H1 (cell line): Measurements from ENCODE around the gene NANP. TPM values are rescaled to one million over a fixed set of nuclear protein-coding genes. Genes with fewer than 3 reads are reported as not detected.
A peak's percentile ranks its signal among the peaks of the same experiment; 100 is the strongest.

ENCODE experiments used
- BACH1 ChIP-seq: IDR thresholded peaks from 2 replicates; pipeline ENCODE4 v1.6.1; 2012; ENCODE audit warnings: low read length, improper control_type of control experiment
- CEBPB ChIP-seq: IDR thresholded peaks from 2 replicates; pipeline ENCODE4 v1.6.1; 2012; ENCODE audit warnings: low read depth, low read length
- CHD1 ChIP-seq: IDR thresholded peaks from 2 replicates; pipeline ENCODE4 v1.6.1; 2012; ENCODE audit warnings: low read depth, low read length, improper control_type of control experiment
- EGR1 ChIP-seq: IDR thresholded peaks from 2 replicates; pipeline ENCODE4 v1.6.1; 2011; ENCODE audit warnings: low read depth, low read length, borderline replicate concordance
- HDAC2 ChIP-seq, 2 experiments: fragments of 300-600 bp in 1 of 2; sonication (generic) in 1 of 2; IDR thresholded peaks; 2 replicates each; pipeline ENCODE4 v1.6.1; 2011 to 2012; ENCODE audit warnings: low read depth in 2 of 2, low read length in 2 of 2, mild to moderate bottlenecking in 2 of 2, moderate library complexity in 2 of 2, borderline replicate concordance in 1 of 2, inconsistent platforms in 1 of 2
- KDM5A ChIP-seq: fragments of 200-600 bp; IDR thresholded peaks from 2 replicates; pipeline ENCODE4 v1.7.1; 2012; ENCODE audit warnings: mild to moderate bottlenecking, low read length, inconsistent platforms, mixed read lengths
- POLR2A ChIP-seq, 2 experiments: IDR thresholded peaks; 1 replicate in 1 of 2; 2 replicates in 1 of 2; pipeline ENCODE4 v1.6.1; 2011; ENCODE audit warnings: low read depth in 2 of 2, low read length in 2 of 2, mild to moderate bottlenecking in 2 of 2; ENCODE audit errors: control extremely low read depth in 1 of 2
- POLR2AphosphoS5 ChIP-seq: IDR thresholded peaks from 2 replicates; pipeline ENCODE4 v1.6.1; 2011; ENCODE audit warnings: low read depth, low read length
- RXRA ChIP-seq: IDR thresholded peaks from 2 replicates; pipeline ENCODE4 v1.6.1; 2011; ENCODE audit warnings: low read depth, mild to moderate bottlenecking, low read length, moderate library complexity; ENCODE audit not compliant: insufficient read depth
- SIN3A ChIP-seq, 2 experiments: IDR thresholded peaks in 1 of 2; conservative IDR thresholded peaks in 1 of 2; 2 replicates each; pipeline ENCODE4 v1.6.1; 2011 to 2012; ENCODE audit warnings: low read length in 2 of 2, improper control_type of control experiment in 1 of 2, low read depth in 1 of 2, mild to moderate bottlenecking in 1 of 2
- SIRT6 ChIP-seq: IDR thresholded peaks from one replicate; pipeline ENCODE4 v1.7.1; 2012; ENCODE audit warnings: low read length, inconsistent platforms
- SRF ChIP-seq: IDR thresholded peaks from 2 replicates; pipeline ENCODE4 v1.6.1; 2011; ENCODE audit warnings: mild to moderate bottlenecking, low read depth, low read length, moderate library complexity
- SUZ12 ChIP-seq: fragments of 200-600 bp; sonication (generic); IDR thresholded peaks from 2 replicates; pipeline ENCODE4 v1.6.1; 2012; ENCODE audit warnings: mild to moderate bottlenecking, inconsistent platforms, low read length, moderate library complexity, mixed read lengths
- TCF12 ChIP-seq: IDR thresholded peaks from 2 replicates; pipeline ENCODE4 v1.6.1; 2011; ENCODE audit warnings: low read depth, mild to moderate bottlenecking, low read length
- polyA plus RNA-seq, 7 experiments: library from polyadenylated mRNA; depleted of rRNA in 3 of 7; stranded (reverse) in 5 of 7; unstranded in 2 of 7; fragments of >200 nt in 5 of 7; fragments of 200-250 nt in 2 of 7; gene quantifications; 1 replicate in 5 of 7; 2 replicates in 1 of 7; 4 replicates in 1 of 7; pipeline versions ENCODE4 v1.2.1 to v1.2.3, GENCODE V29; 2011 to 2013; ENCODE audit warnings: missing spikeins in 2 of 7, mixed read lengths in 2 of 7
- total RNA-seq: library from RNA; stranded (reverse); fragmentation: NEBNext Ultra II Directional; extraction: Animal tissue kit (Norgen Biotek cat#: 25700); gene quantifications from 2 replicates; pipeline ENCODE4 v1.2.1, GENCODE V29; 2021
- TF ChIP-seq, protein P1 (sequence below): IDR thresholded peaks from 2 replicates; pipeline ENCODE4 v1.6.1; 2011; ENCODE audit warnings: low read depth, mild to moderate bottlenecking, low read length; ENCODE audit not compliant: insufficient read depth

NANP gene
- total and polyA plus RNA-seq, 2 of the 8 experiments (the other 6 are each of a cell fraction or from before 2014, with no cell fraction given): 3.8 to 6.2 TPM

DNA sequence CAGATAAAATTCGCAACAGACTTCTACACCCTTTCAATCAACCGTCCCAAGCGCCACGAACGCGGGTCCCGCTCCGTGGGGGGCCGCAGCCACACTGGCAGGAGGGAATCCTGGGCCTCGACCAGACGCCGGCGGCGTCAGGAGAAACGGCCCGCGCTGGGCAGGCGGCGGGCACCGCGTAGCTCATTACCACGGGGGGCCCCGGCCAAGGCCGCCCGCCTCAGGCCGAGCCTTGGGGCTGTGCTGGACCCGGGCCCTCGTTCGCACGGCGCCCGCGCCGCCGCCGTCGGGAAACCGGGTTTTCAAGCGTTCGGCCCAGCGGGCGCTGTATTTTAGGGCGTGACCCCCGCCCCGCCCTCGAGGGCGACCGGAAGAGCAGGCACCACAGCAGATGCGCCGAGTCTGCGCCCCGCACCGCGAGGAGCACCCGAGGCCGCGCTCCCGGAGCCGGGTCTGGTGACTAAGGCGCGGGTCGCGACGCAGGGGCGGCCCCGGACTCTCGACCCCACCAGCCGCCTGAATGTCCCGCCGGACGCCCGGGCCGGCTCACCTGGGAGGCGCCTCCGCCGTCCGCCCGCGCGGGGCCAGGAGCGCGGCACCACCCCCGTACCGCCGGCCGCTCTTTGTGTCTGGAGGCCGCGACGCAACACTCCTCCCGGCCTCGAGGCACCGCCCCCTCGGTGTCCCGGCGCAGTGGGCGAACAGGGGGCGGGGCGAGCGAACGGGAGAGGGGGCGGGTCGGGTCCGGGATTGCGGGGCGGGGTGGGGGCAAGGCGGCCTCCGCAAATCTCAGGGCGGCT, 38.7 kb downstream of the NANP start, which contains the start of gene NINL (continued):
- TF ChIP-seq HDAC2 (IDR thresholded peaks at IDR 0.05; ENCODE audit: borderline replicate concordance in 1 of 2, low read depth in 2 of 2, low read length in 2 of 2) (0 out of 4 replicates have a peak, but pooled peaks of 1 of the 2 experiments have one; percentile 78), POLR2AphosphoS5 (peak; percentile 97), SIRT6 (no peak), TCF12 (no peak), SIN3A (conservative IDR thresholded peaks at IDR 0.05 in 1 of 2, IDR thresholded peaks at IDR 0.05 in 1 of 2; ENCODE audit: low read depth in 1 of 2, low read length in 2 of 2) (peak in 1 of 2 experiments; percentile 76; a peak in 2 of 4 replicates), EGR1 (peak; percentile 71; the same call in 1 of the 2 replicates), KDM5A (no peak), SRF (no peak), POLR2A (IDR thresholded peaks at IDR 0.05; ENCODE audit: control extremely low read depth in 1 of 2, low read depth in 2 of 2, low read length in 2 of 2) (peak; percentile 89 to 96), RXRA (no peak), CEBPB (no peak), SUZ12 (no peak), BACH1 (no peak), CHD1 (no peak)
- TF ChIP-seq, protein P1, sequence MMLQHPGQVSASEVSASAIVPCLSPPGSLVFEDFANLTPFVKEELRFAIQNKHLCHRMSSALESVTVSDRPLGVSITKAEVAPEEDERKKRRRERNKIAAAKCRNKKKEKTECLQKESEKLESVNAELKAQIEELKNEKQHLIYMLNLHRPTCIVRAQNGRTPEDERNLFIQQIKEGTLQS: no peak
